ENCODE results near the gene PIERCE2.
"Not testable (repeated sequence)": the region's sequence is repeated elsewhere in the genome, so short reads cannot be mapped to it uniquely, and the experiment has no call there.

PIERCE2 gene

GRCh38 chr15:55408012-55408928, at the start of gene PIERCE2, which contains the start of gene CCPG1:
Gene PIERCE2 (plus strand): TSS chr15:55408495. CDS start chr15:55408769, 274 bp downstream.
Gene CCPG1 (minus strand): TSS chr15:55408359. CDS start chr15:55389424, 18,935 bp downstream.
- DNase-seq, result peak; percentile 58 to 98 (median 86)

- DNase-seq, result no peak
Observed at GRCh38 chr15:55360256-55360655, 48.0 kb upstream of the PIERCE2 start.

GRCh38 chr15:55361048-55361447, 47.2 kb upstream of the PIERCE2 start:
- DNase-seq, result no peak

- DNase-seq, result no peak
Observed at GRCh38 chr15:55362641-55363040, 45.7 kb upstream of the PIERCE2 start.

- DNase-seq, result no peak
Observed at GRCh38 chr15:55366981-55367380, 41.3 kb upstream of the PIERCE2 start.

GRCh38 chr15:55372701-55373440, 35.4 kb upstream of the PIERCE2 start:
- no peak for DNase-seq

- DNase-seq, result no peak
Observed at GRCh38 chr15:55379095-55379494, 29.2 kb upstream of the PIERCE2 start.

- DNase-seq, result no peak
Observed at GRCh38 chr15:55381595-55381994, 26.7 kb upstream of the PIERCE2 start.

GRCh38 chr15:55383687-55384086, 24.6 kb upstream of the PIERCE2 start:
- no peak for DNase-seq

- peak in 1 of 56 donors; percentile 3 for DNase-seq
Observed at GRCh38 chr15:55387027-55387426, 21.3 kb upstream of the PIERCE2 start.

- no peak for DNase-seq
Observed at GRCh38 chr15:55389264-55389607, 19.1 kb upstream of the PIERCE2 start.

GRCh38 chr15:55394694-55395093, 13.6 kb upstream of the PIERCE2 start:
- DNase-seq, result no peak

- DNase-seq, result no peak
Observed at GRCh38 chr15:55398243-55398642, 10.1 kb upstream of the PIERCE2 start.

- DNase-seq, result not testable (repeated sequence)
Observed at GRCh38 chr15:55400050-55400449, 8.2 kb upstream of the PIERCE2 start.

- no peak for DNase-seq
Observed at GRCh38 chr15:55401786-55402246, 6.5 kb upstream of the PIERCE2 start.

GRCh38 chr15:55402707-55403106, 5.6 kb upstream of the PIERCE2 start:
- no peak for DNase-seq

GRCh38 chr15:55403531-55403930, 4.8 kb upstream of the PIERCE2 start:
- no peak for DNase-seq

- peak in 4 of 56 donors; percentile 47 to 77 (median 66) for DNase-seq
Observed at GRCh38 chr15:55407498-55408011, 740 bp upstream of the PIERCE2 start.

GRCh38 chr15:55408976-55409375, 681 bp downstream of the PIERCE2 start:
- not testable (repeated sequence) for DNase-seq

- not testable (repeated sequence) for DNase-seq
Observed at GRCh38 chr15:55417678-55418077, 9.4 kb downstream of the PIERCE2 start.

- DNase-seq, result no peak
Observed at GRCh38 chr15:55420171-55420866, 12.0 kb downstream of the PIERCE2 start.
